NCI-H187 (cell line): ENCODE measurements around the gene SLC25A5.
"Not testable (repeated sequence)": the region's sequence is repeated elsewhere in the genome, so short reads cannot be mapped to it uniquely, and the experiment has no call there.

Experiments
- DNase-seq, 2 experiments: peaks; one replicate each; lab custom pipeline; 2025; lab: John Stamatoyannopoulos, UW

SLC25A5 gene

GRCh38 chrX:119467842-119468550 lies at the start of gene SLC25A5:
Gene SLC25A5, plus strand, starts transcription at chrX:119468444. Its CDS starts 72 bp downstream, at chrX:119468516.
- DNase-seq, result peak; percentile 81 to 84

GRCh38 chrX:119419146-119419545 lies 49.1 kb upstream of the SLC25A5 start:
- DNase-seq, result no peak

DNA sequence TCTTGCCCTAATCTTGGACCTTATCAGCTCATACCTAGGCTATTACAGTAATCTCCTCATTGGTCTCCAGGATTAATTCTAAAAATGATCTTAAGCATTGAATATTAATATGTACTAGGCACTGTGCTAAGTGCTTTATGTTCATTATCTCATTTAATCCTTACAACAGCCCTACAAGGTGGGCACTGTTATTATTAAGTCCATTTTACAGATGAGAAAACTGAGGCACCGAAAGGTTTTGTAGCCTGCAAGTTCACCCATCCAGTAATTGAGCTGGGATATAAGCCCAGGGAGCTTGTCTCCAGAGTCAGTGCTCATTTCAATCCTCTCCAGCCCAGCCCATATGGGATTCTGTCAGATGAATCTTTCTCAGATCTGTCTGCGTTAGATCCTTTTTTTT lies 48.3 kb upstream of the SLC25A5 start:
- no peak for DNase-seq

DNA sequence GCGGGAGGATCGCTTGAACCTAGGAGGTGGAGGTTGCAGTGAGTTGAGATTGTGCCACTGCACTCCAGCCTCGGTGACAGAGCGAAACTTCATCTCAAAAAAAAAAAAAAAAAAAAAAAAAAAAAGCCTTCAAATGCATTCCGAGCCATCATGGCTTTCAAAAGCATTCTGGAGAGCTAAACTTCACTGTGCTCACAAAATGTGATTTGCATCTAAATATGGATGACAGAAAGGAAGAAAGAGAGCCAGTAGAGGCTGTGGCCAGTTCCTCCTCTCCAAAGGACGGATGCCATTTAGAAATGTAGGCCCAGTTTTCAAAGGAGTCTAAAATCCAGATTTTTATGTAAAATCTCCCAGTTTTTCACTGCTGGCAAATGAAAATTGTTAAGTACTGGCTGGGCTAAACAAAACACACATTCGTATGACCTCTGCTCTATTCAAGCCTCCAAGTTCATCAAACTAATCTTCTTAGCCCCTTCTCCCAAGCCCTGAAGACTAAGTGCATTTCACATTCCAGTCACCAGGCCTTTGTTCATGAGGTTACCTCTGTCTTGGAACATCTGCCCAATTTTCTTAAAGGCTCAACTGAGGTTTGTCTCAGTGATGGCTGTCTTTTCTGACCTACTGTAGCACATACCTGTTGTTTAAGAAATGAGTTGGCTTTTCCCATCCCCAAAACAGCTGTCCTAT lies 47.1 kb upstream of the SLC25A5 start:
- no peak for DNase-seq

- no peak for DNase-seq
Observed at GRCh38 chrX:119423631-119424030, 44.6 kb upstream of the SLC25A5 start.

DNA sequence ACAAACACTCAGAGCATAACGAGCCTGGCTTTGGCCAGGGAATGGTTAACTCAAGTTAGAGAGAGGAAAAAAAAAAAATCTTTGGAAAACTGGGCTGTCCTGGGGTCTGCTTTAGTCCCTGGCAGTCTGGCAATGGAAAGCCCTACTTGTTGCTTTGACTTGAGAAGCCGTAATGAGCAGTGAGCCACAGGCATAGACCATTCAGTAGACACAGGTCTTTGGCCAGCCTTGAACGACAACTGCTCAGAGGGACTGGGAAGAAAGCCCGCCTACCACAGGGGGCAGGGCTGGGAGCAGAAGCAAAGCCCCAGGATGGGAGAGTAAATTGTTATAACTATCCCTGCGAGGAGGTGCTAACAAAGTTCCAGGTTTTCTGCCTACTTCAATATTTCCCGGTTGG lies 43.2 kb upstream of the SLC25A5 start:
- no peak for DNase-seq

DNA sequence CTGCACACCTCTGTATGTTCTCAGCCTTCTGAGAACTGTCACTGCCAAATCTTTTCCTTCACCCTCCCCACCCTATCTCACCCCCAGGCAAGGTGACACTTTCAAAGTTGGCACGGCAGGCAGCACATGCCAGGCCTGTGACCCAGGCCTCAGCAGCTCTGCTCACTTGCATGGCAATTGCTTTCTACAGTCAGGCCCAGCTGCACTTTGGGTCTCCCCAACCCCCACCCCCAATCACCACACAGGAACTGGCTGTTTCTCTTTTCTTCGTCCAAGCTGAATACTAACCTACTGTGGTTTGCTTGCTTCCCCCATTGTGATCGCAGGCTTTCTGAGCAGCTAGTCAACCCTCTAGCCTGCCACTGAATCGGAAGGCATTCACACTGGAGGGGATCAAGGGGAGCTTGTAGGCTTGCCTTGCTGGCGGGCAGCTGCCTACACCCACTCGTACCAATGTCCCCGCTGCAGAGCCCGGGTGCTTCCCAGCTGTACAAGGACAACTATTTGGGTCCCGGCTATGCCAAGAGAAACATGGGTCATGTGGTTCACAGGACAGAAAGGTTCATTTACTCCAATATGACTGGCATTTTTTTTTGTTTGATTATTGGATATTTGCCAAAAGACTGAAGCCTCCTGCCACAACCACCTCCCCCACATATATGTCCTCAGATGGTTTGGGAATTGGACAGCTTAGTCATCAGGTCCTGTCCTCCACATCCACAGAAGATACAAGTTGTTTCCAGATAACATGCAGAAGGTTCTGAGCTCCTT lies 41.0 kb upstream of the SLC25A5 start:
- no peak for DNase-seq

DNA sequence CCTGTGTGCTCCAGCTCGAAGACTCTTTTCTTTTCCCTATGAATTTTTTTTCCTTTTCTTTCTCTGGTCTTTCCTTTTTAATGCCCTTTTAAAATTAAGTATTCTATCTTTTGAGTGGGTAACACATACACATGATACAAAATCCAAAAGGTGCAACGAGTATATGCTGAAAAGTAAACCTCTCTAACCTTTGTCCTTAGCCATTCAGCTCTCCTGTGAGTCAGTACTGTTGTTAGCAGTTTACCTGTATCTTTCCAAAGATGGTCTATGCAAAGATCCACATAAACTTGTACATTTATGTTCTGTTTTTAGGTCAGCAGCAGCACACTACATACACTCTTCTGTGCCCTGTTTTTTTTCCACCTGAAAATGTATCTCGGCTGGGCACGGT lies 40.5 kb upstream of the SLC25A5 start:
- no peak for DNase-seq

- no peak for DNase-seq
Observed at GRCh38 chrX:119429471-119429870, 38.8 kb upstream of the SLC25A5 start.

DNA sequence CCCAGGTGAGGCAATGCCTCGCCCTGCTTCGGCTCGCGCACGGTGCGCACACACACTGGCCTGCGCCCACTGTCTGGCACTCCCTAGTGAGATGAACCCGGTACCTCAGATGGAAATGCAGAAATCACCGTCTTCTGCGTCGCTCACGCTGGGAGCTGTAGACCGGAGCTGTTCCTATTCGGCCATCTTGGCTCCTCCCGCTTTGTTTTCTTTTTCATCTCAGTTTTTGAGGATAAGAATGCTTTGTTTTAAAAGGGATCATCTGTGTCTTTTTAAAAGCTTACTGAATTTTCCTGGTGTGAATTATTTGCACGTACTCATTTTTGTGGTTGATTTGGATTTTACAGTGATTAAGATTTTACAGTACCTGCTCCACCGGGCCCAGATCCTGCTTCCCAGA lies 26.9 kb upstream of the SLC25A5 start:
- DNase-seq, result not testable (repeated sequence)

DNA sequence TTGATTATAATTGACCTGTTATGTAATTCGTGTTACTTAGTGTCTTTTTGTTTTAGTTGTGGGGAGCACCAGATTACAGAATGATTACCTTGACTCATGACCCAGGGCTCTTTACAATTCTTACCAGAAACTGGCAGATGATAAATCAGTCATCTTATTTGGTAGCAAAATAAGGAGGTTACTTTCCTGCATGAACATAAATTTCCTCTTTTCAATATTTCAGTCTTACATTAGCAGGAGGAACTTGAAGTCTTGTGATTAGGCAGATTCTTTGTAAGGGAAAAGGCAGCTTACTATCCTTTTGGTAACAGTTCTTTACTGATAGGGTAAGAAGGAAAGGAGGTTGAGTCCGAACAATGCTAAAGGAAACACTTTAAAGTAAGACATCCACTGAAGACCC lies 26.0 kb upstream of the SLC25A5 start:
- no peak for DNase-seq

GRCh38 chrX:119453202-119453601 lies 15.0 kb upstream of the SLC25A5 start:
- no peak for DNase-seq

- DNase-seq, result no peak
Observed at GRCh38 chrX:119455264-119455663, 13.0 kb upstream of the SLC25A5 start.

GRCh38 chrX:119459181-119459580 lies 9.1 kb upstream of the SLC25A5 start:
- no peak for DNase-seq

DNA sequence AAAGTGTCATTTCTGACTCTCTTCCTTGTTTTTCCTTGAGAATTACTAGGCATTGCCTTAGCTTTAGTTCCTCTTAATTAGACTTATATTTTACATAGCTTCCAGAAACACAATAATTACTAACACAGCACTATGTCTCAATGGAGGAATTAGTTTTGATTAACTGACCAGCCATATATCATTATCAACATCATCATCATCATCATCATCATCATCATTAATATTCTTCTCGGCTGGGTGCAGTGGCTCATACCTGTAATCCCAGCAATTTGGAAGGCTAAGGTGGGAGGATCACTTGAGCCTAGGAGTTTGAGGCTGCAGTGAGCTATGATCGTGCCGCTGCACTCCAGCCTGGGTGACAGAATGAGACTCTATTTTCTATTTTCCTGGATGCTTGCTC lies 2.7 kb upstream of the SLC25A5 start:
- DNase-seq, result no peak

- no peak for DNase-seq
Observed at GRCh38 chrX:119466970-119467369, 1.3 kb upstream of the SLC25A5 start.

GRCh38 chrX:119467433-119467832 lies 811 bp upstream of the SLC25A5 start:
- no peak for DNase-seq

- peak; percentile 61 to 71 for DNase-seq
Observed at GRCh38 chrX:119468551-119469312, 488 bp downstream of the SLC25A5 start.

DNA sequence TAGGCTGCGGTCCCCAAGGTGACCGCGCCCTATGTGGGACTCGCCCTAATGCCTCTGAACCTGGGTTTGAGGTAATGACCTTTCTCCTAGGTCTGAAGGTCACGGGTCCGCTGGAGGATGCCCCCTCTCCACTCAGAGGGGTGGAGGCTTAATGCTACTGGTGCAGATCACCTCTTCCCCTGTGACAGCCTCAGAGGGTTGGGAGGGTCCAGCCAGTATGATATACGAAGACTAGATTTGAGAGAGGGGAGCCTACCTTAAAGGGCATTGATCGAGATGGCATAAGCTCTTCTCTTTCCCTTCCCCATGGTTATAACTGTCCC lies 1.0 kb downstream of the SLC25A5 start:
- no peak for DNase-seq

- no peak for DNase-seq
Observed at GRCh38 chrX:119474615-119475388, 6.6 kb downstream of the SLC25A5 start.

GRCh38 chrX:119475389-119476101 lies 7.3 kb downstream of the SLC25A5 start:
- no peak for DNase-seq
